Myocyte (in vitro differentiated cells): Measurements from ENCODE around the gene ICA1. TPM values are rescaled to one million over a fixed set of nuclear protein-coding genes. Genes with fewer than 3 reads are reported as not detected.

Source experiments
- DNase-seq: peaks from one replicate; pipeline ENCODE4 v3.0.0-alpha.2; 2012; ENCODE audit warnings: low read depth
- total RNA-seq: library from RNA; depleted of rRNA; stranded (reverse); fragments of >200 nt; gene quantifications from 2 replicates; pipeline ENCODE4 v1.2.3, GENCODE V29; 2014

Gene ICA1
- total RNA-seq, 1 donor from 2014 or later, result 0.16 TPM

DNA sequence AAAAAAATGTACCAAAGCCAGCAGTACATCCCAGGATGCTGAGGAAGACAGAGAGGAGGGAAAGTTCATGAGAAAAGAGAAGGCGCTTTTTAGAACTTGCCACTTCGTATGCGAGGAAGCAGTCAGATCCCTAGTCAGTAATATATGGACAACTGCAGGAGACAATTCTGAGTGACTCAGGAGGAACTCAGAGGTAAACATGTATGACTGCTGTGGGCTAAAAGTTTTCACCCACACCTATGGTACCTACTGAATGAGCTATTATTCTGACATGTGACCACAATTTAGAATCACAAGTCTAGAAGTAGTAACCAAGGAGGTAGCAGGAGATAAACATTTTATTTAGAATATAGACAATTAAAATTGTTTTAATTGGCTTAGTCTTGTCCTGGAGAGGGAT is 126.5 kb downstream of the ICA1 start:
- no peak for DNase-seq

DNA sequence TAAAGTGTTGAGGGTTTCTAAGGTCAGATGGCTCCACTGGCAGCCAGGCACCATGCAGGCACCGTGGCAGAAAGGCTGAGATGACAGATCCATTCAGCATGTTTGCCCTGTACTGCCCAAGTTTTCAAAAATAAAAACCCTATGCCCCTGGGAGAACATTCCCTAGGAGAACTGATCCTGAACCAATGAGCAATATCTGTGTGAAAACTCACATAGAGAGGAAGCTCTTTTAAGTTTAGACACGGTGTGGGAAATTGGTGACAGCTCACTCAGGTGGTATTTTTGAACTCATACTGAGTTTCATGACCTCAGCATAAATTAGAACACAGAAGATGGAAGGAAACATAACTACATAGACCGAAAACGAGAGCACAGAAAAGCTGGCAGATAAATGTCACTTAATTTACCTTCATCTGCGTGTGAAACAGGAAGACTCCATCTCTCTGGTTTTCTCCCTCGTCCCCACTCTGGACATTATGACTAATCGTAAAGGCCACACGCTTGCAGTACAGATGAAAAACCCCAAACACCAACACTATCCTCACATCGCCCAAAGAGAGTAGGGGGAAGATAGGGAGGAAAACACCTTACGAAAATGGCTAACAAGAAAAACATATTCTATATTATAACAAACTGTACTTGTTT is 127.8 kb downstream of the ICA1 start:
- no peak for DNase-seq

DNA sequence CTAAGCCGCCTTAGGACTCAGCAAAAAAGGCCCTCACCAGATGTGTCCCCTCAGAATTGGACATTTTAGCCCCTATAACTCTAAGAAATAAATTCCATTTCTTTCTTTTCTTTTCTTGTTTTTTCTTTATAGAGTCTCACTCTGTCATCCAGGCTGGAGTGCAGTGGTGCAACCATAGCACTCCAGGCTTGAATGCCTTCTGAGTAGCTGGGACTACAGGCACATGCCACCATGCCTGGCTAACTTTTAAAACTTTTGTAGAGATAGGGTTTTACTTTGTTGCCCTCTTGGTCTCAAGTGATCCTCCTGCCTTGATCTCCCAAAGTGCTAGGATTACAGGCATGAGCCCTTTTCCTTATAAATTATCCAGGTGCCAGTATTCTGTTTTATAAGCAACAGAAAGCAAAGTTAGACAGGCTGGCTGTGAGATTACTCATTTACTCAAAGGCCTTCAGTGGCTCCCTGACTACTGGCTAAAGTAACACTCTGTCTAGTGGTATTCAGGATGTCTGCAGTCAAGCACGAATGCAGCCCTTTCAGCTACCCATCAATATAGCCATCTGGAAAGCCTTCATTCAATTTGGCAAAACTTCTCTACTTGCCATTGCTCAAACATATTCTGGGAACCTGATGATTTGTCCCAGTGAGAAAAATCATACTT is 128.6 kb downstream of the ICA1 start:
- DNase-seq, result no peak

- DNase-seq, result no peak
These were observed 130.0 kb downstream of the ICA1 start for GRCh38 chr7:8131694-8132605.

GRCh38 chr7:8130663-8131062 is 131.3 kb downstream of the ICA1 start:
- no peak for DNase-seq

DNA sequence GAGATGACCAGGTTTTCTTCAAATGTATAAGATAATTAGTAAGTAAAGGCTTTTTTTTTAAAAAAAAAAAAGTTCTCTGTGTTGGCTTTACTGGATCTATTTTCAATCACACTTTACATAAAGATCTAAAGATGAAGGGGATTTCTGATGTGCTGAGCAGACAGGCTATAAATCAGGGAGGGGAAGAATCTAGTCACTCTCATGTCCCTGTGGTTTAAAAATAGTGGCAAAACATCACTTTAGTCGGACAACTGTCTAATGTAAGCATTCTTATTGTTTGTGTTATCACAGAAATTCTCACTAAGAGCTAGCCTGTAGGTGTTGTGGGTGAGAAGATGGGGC is 132.7 kb downstream of the ICA1 start:
- no peak for DNase-seq

DNA sequence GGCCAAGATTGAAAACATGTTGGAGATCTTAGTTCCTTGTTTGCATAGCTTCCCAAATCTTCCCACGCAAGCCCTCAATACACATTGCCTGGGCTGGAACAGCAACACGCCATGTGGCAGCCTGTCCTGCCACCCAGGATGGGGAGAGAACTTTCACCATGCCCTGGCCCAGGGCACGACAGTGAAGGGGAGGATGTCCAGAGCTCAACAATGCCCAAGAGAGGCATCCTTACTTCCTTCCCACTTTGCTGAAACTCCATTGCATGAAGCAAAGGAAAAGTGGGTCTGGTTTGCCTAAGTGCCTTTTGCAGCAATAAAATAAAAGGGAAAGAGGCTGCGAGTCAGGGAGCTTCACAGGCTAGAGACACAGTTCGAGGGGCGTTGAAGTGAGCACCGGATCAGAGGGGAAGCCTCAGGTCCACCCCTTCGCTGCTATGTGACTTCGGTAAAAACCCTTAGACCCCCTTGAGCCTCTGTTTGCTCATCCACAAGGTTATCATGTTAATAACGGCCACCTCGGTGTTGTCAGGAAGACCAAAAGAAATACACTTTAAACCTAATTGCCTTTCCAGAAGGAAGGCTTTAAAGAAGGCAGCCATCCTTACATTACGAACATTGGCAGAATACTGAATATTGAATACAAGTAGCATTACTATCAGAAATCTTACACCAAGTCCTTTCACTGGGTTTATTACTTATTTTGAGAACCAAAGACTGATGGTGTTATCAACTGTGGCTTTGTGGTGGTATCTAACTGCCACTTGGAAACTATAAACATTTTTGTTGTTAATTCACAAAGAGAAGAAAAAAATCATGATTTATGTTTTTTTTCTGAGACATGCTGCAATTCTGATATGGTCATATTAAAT is 133.3 kb downstream of the ICA1 start:
- no peak for DNase-seq

GRCh38 chr7:8126601-8127167 is 135.3 kb downstream of the ICA1 start:
- DNase-seq, result no peak

DNA sequence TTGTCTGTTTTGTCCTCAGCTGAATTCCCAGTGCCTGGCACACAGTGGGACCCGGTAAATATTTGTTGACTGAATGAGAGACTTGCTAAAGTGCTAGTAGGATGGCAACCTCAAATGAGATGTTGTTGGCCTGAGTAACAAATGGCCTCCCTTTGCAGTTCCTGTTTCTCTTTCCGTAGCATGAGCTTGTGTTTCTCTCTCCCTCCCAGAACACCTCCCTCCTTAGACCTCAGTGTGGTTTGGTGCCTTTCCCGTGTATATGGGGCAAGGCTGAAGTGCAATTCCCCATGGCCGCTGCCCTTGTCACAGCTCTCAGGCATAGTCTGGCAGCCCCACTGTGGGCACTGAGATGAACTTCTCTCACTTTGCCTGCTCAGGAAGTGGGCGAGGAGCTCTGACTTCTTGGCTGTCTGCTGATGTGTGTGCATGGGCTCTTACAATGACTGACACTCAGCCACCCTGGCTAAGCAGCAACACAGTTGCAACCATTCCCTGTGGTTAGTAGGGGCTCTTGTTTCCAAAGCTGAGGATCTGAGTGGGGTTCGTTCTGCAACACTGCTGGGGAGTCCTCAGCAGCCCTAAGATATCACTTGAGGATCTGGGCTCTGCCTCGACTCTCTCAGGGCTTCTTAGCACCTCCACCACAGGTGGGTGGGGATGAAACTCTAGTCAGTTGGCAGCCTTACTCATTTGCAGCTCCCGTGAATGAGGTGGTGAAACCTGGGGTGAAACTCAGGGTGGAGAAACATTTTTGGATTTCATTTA is 136.1 kb downstream of the ICA1 start:
- DNase-seq, result no peak

DNA sequence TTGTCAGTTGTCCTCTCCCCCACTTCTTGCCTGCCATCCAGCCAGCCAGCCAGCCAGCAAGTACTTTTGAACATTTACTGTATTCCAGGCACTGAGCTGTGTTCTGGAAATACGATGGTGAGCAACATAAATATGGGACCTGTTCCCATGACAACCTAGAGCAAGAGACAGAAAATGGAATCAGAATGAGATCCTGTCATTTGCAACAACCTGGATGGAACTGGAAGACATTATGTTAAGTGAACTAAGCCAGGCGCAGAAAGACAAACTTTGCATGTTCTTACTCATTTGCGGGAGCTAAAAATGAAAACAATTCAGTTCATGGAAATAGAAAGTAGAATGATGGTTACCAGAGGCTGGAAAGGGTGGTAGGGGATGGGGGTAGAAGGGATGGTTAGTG is 140.7 kb downstream of the ICA1 start:
- DNase-seq, result no peak

DNA sequence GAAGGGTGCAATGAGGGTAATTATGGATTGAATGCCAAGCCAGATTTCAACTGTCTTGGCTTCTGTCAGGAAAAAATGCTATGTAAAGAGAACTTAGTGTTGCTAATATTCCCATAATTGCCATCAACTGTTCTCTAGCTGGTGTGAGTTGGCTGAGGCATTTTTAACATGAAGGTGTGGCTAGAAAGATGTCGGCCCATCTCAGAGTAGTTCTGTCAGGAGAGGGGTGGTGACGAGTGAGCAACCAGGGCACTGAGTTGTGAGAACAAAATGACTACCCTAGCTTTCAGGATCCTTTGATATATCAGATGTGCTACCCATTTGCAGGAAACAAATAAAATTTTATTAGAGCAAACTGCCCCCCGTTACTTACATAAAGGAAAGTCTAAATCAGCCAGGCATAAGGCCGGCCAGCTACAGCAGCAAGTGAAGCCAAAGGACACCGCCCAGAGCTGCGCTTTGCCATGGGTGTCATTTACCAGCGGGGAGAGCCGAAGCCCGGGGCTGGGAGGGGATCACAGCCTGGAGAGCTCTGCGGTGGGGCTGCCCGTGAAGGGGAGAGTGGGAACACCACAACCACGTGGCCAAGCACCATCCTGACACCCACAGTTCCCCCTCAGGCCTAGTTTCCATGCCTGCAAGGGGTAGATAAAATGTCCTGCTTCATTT is 141.4 kb downstream of the ICA1 start:
- no peak for DNase-seq

DNA sequence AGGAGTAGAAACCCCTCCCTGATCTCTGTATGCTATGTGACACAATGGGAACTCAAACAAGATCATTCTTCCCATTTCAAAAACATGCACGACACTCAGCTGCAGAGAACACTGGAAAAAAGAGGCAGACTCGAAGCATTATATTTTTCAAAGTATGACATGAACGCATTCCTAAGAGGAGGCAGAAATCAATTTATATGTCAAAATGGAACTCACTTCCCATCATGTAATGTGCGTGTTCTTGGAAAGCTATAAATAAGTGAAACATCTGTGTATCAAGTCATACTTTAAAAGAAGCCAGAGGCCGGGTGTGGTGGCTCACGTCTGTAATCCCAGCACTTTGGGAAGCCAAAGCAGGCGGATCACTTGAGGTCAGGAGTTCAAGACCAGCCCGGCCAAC is 142.7 kb downstream of the ICA1 start:
- DNase-seq, result no peak

DNA sequence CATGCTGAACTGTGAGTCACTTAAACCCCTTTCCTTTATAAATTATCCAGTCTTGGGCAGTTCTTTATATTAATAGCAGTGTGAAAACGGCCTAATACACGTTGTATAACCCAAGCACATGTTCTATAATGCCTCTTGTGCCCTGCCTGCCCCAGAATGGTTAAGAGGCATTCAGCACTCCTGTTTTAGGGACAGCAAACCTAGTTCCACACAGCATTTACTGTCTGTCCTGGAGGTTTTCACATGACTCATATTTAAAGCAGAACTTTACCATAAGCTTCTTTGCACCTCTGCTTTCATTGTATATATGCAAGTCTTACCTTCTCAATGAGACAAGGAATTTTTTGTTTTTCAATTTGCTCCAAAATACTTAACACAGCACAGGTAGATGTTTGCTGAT is 144.8 kb downstream of the ICA1 start:
- no peak for DNase-seq

GRCh38 chr7:8115547-8116402 is 146.2 kb downstream of the ICA1 start:
- no peak for DNase-seq

DNA sequence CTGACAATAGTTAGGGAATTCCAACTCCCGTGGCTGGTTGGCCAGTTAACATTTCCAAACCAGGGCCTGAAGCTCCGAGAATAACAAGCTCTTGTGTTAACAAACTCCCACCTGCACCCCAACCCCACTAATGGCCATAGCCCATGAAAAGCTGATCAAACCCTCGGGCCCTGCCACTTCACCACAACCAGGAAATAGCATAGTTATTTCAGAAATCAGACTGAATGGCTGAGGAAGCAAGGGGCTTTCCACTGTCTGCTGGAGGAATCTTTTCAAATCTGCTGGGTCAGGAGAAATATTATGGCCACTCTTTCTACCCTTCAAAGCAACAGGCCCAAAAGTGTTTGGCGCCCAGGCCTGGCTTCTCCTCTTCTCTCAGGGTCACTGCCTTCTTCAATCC is 147.8 kb downstream of the ICA1 start:
- DNase-seq, result no peak

DNA sequence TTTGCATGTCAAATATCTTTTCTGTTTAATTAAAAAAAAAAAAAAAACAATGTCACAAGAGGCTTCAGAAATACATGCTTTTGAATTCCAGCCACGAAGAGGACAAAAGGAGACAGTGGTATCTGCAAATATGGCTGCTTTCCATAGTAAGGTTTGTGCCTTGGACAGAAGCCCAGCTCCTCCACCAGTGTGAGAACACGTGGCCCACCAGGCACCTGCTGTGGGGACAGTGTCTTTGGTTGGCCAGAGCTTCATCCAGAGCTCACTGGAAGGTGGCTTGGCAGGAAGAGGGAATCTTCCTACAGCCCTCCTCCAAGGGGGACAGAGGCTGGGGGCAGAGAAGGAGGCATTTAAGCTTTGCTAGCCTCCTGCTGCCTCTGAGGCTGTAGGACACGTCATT is 148.8 kb downstream of the ICA1 start:
- DNase-seq, result peak; percentile 43

DNA sequence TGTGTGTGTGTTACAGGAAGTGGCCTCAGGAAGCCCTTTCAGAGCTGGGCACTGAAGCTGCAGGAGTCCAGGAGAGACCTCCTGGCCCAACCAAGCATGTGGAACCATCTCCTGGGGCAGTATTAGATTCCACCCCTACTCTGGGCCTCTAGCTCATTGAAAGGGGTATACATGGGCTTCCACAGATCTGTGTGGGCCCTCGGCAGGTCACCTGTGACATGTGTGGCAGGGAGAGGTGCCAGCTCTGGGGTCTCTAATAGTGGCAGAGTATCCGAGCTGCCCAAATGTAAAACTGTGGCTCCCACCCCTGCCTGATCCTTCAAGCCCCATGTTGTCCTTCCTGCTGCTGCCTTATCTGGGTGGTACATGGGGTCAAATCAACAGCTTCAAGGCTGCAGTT is 149.3 kb downstream of the ICA1 start:
- no peak for DNase-seq

- peak; percentile 39 for DNase-seq
These were observed 150.5 kb downstream of the ICA1 start for GRCh38 chr7:8111282-8111960.
